Ishikawa (cell line): ENCODE measurements around the gene PLXNB2.

ENCODE experiments used
- CEBPB ChIP-seq: IDR thresholded peaks from 2 replicates; pipeline ENCODE4 v1.6.1; 2012
- CREB1 ChIP-seq: IDR thresholded peaks from 2 replicates; pipeline ENCODE4 v1.6.1; 2012; ENCODE audit warnings: low read depth
- EGR1 ChIP-seq: IDR thresholded peaks from 2 replicates; pipeline ENCODE4 v1.6.1; 2012
- EP300 ChIP-seq: IDR thresholded peaks from 2 replicates; pipeline ENCODE4 v1.6.1; 2012; ENCODE audit warnings: borderline replicate concordance
- FOXM1 ChIP-seq: IDR thresholded peaks from 2 replicates; pipeline ENCODE4 v1.6.1; 2012; ENCODE audit warnings: low read depth, borderline replicate concordance
- NFIC ChIP-seq: IDR thresholded peaks from 2 replicates; pipeline ENCODE4 v1.6.1; 2012
- RAD21 ChIP-seq: IDR thresholded peaks from 2 replicates; pipeline ENCODE4 v1.6.1; 2012; ENCODE audit warnings: low read depth
- TAF1 ChIP-seq: IDR thresholded peaks from 2 replicates; pipeline ENCODE4 v1.6.1; 2012; ENCODE audit warnings: low read depth, mild to moderate bottlenecking
- TCF12 ChIP-seq: IDR thresholded peaks from 2 replicates; pipeline ENCODE4 v1.6.1; 2012; ENCODE audit warnings: low read depth
- TEAD4 ChIP-seq: IDR thresholded peaks from 2 replicates; pipeline ENCODE4 v1.6.1; 2012
- YY1 ChIP-seq: IDR thresholded peaks from 2 replicates; pipeline ENCODE4 v1.6.1; 2012; ENCODE audit warnings: low read depth
- ZBTB7A ChIP-seq: IDR thresholded peaks from 2 replicates; pipeline ENCODE4 v1.6.1; 2012; ENCODE audit warnings: low read depth
- TF ChIP-seq, protein P1 (sequence below): IDR thresholded peaks from 2 replicates; pipeline ENCODE4 v1.6.1; 2012
- TF ChIP-seq, protein P2 (sequence below): IDR thresholded peaks from 2 replicates; pipeline ENCODE4 v1.6.1; 2012
- TF ChIP-seq, protein P3 (sequence below): IDR thresholded peaks from 2 replicates; pipeline ENCODE4 v1.6.1; 2012; ENCODE audit warnings: low read depth, mild to moderate bottlenecking

PLXNB2 gene

DNA sequence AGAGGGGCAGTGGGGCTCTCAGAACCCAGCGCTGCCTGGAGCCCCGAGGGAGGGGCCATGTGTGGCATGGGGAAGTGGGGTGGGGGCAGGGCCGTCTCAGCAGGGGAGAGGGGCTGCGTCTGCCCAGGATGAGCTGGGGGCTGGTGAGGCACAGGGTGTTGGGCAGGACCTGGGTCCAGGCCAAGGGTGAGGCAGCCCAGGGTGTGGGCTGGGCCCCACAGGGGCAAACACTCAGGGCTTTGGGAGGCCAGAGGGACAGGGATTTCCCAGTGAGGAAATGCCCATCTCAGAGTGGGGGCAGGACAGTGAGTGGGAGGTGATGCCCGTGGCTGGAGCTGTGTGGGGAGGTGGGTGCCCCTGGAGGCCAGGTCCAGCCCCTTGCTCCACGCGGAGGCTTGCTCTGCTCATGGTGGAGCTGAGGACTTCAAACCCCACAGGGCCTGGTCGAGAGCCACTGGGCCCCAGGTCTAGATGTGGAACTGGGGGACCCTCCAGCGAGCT lies 5.4 kb downstream of the PLXNB2 start:
- no peak for TF ChIP-seq TEAD4
- TF ChIP-seq CREB1, result no peak
- TF ChIP-seq YY1, result no peak
- no peak for TF ChIP-seq TAF1
- TF ChIP-seq, protein P1, sequence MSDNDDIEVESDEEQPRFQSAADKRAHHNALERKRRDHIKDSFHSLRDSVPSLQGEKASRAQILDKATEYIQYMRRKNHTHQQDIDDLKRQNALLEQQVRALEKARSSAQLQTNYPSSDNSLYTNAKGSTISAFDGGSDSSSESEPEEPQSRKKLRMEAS, result no peak
- TF ChIP-seq RAD21, result no peak
- TF ChIP-seq EGR1, result no peak
- TF ChIP-seq, protein P2, sequence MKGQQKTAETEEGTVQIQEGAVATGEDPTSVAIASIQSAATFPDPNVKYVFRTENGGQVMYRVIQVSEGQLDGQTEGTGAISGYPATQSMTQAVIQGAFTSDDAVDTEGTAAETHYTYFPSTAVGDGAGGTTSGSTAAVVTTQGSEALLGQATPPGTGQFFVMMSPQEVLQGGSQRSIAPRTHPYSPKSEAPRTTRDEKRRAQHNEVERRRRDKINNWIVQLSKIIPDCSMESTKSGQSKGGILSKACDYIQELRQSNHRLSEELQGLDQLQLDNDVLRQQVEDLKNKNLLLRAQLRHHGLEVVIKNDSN, result no peak
- TF ChIP-seq ZBTB7A, result no peak
- TF ChIP-seq CEBPB, result no peak
- no peak for TF ChIP-seq NFIC
- TF ChIP-seq, protein P3, sequence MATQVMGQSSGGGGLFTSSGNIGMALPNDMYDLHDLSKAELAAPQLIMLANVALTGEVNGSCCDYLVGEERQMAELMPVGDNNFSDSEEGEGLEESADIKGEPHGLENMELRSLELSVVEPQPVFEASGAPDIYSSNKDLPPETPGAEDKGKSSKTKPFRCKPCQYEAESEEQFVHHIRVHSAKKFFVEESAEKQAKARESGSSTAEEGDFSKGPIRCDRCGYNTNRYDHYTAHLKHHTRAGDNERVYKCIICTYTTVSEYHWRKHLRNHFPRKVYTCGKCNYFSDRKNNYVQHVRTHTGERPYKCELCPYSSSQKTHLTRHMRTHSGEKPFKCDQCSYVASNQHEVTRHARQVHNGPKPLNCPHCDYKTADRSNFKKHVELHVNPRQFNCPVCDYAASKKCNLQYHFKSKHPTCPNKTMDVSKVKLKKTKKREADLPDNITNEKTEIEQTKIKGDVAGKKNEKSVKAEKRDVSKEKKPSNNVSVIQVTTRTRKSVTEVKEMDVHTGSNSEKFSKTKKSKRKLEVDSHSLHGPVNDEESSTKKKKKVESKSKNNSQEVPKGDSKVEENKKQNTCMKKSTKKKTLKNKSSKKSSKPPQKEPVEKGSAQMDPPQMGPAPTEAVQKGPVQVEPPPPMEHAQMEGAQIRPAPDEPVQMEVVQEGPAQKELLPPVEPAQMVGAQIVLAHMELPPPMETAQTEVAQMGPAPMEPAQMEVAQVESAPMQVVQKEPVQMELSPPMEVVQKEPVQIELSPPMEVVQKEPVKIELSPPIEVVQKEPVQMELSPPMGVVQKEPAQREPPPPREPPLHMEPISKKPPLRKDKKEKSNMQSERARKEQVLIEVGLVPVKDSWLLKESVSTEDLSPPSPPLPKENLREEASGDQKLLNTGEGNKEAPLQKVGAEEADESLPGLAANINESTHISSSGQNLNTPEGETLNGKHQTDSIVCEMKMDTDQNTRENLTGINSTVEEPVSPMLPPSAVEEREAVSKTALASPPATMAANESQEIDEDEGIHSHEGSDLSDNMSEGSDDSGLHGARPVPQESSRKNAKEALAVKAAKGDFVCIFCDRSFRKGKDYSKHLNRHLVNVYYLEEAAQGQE, result no peak

DNA sequence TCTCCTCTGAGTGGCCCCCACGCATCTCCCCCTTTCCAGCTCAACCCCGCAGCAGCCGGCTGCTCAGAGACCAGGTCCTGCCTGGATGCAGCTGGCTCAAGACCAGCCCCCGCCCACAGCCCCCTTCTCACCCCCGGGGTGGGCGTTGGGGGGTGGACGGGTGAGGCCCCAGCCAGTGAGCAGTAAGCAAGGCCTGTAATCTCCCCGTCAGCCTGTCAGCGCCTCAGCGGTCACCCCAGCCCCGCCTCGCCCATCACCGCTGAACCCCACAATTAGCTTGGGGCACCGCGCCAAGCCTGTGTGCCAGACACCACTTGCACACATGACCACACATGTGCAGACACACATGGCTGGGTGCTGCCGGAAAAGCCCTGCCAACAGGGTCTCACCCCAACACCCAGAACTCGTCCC lies 5.9 kb downstream of the PLXNB2 start:
- TF ChIP-seq NFIC (peak; percentile 47; the same call in 1 of the 2 replicates), ZBTB7A (peak; percentile 11; the same call in 1 of the 2 replicates)
- TF ChIP-seq, protein P2, result no peak
- TF ChIP-seq, protein P3, result no peak

DNA sequence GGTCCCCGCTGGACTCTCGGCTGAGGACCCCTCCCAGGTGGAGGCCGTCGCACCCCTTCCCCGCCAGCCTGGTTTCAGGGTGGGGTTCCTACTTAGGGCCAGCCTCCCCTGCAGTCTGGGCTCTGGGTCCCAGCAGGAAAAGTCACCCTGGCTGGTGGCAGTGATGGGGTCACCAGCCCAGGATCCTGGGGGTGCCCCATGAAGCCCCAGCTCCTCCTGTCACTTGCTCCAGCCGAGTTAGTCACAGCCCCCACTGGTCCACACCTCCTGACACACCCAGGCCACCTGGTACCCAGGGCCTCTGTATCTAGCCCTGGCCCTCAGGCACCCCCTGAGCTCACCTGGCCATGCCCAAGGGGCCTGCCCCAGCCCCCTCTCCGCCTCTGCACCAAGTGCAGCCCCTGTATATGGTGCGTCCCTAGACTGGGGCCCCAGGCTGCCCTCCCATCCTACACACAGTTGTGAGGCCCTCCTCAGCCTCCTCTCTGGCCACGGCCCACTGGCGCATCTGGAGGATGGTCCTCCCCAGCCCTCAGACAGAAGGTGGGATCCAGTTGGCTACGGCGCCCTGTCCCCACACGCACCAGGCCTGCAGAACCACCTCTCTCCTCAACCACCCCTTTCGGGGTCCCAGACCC lies 6.7 kb downstream of the PLXNB2 start:
- peak; percentile 60; the same call in 1 of the 2 replicates for TF ChIP-seq ZBTB7A
- TF ChIP-seq EGR1, result no peak

DNA sequence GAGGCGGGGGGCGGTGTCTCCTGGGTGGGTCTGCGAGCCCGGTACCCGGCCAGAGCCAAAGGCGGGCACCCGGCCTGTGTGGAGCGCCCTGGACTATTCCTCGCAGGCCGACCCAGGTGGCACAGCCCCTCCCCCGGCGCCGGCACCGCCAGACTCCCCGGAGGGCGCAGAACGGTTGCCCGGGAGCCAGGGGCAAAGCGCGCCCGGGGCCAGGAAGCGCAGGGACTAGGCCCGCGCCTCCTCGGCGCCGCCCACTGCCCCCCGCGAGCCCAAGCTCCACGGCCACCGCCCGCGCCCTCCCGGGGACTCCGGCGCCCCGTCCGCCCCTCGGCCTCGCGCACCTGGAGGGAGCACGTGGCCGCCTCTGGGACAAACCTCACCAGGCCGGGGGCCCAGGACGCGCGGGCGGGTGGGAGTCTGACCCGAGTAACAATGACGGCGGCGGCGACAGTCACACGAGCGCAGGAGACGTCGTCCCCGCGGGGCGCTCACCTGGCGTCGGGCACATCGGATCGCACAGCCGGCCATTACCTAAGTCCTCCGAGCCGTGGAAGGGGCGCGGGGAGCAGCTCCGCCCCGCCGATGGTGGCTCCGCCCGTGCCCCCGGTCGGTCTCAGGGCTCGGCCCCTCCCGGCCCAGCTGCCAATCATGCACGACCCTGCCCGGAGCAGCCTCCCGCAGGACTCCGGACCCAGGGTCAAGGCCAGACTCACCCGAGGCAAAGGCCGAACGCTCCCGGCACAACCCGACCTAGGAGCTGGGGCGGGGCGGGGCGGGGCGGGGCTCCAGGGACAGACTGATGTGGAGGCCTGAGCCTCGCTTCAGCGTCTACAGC lies 7.4 kb downstream of the PLXNB2 start:
- TF ChIP-seq CEBPB (no peak), TCF12 (no peak), CREB1 (no peak), TEAD4 (no peak), NFIC (no peak), EGR1 (no peak), FOXM1 (no peak), TAF1 (no peak)

DNA sequence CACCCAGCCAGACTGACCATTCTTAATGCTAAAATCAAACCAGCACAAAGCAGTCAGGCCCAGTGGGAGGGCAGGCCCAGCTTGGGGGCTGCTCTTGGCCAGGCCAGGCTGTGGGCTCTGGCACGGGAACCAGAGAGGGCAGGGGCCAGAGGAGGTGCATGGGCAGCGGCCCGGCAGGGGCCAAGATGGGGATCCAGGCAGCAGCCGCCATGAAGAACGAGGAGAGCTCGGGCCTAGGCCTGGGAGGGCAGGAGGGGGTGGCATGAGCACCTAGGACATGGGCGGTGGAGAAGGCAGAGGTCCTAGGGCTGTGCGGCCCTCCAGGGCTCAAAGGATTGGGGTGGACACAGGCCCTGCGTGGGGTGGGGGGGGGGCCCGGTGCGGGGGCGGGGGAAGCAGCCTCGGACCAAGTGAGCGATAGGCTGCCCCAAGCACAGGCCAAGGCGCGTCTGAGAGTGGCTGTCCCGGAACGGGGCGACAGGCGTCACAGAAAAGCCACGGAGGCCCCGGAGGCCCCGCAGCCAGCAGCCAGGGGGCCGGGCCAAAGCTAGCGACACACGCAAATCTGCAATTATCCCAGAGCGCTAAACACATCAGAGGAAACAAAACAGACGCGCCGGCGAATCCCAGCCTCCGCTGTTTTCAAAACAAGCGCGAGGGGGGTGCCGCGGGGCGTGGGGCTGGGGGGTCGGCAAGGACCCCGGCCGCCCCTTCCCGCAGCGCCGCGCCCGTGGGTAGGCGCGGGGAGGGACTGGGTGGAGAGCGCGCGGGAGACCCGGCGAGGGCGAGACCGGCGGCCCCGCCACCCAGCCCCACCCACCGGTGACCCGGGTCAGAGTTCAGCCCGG lies 8.3 kb downstream of the PLXNB2 start:
- TF ChIP-seq YY1 (no peak), RAD21 (no peak), CREB1 (no peak), NFIC (no peak), TAF1 (no peak), EGR1 (no peak), FOXM1 (no peak), TCF12 (no peak), ZBTB7A (no peak), EP300 (no peak), CEBPB (no peak), TEAD4 (no peak)
- TF ChIP-seq, protein P2, result no peak
- TF ChIP-seq, protein P3, result no peak
- TF ChIP-seq, protein P1, result no peak
